Transverse colon (tissue), 4 donors: ENCODE results near the gene TRPM2. TPM values are rescaled to one million over a fixed set of nuclear protein-coding genes. Genes with fewer than 3 reads are reported as not detected.

Experiments
- DNase-seq: peaks from one replicate; pipeline ENCODE4 v3.0.0-alpha.2; 2019
- H3K27ac ChIP-seq, 4 donors: fragments of 200-600 bp; sonication (generic); 2 replicates each; pipeline ENCODE4 v1.5.1; 2016 to 2018; ENCODE audit warnings: inconsistent platforms in 4 of 4
- H3K27me3 ChIP-seq: fragments of 200-600 bp; sonication (generic); 2 replicates; pipeline ENCODE4 v1.5.1; 2017; ENCODE audit warnings: inconsistent platforms
- H3K36me3 ChIP-seq, 4 donors: fragments of 200-600 bp; sonication (generic); 2 replicates each; pipeline ENCODE4 v1.5.1; 2017 to 2019; ENCODE audit warnings: inconsistent platforms in 4 of 4
- H3K4me1 ChIP-seq, 4 donors: fragments of 200-600 bp; sonication (generic); 2 replicates each; pipeline ENCODE4 v1.5.1; 2017 to 2020; ENCODE audit warnings: inconsistent platforms in 4 of 4
- H3K4me3 ChIP-seq, 4 donors: fragments of 200-600 bp; sonication (generic); 1 replicate in 1 of 4; 2 replicates in 3 of 4; pipeline versions ENCODE4 v1.5.1 to v1.6.1; 2017 to 2019; ENCODE audit warnings: inconsistent platforms in 4 of 4
- H3K9me3 ChIP-seq, 2 donors: fragments of 200-600 bp; sonication (generic); 2 replicates each; pipeline ENCODE4 v1.5.1; 2017 to 2019; ENCODE audit warnings: inconsistent platforms in 2 of 2
- CTCF ChIP-seq, 5 experiments: fragments of 200-600 bp in 3 of 5; fragments of 450-650 bp in 2 of 5; sonication (generic) in 3 of 5; IDR thresholded peaks; 1 replicate in 2 of 5; 2 replicates in 3 of 5; pipeline ENCODE4 v1.5.1; 2016 to 2017; ENCODE audit warnings: antibody characterized with exemption in 5 of 5, inconsistent platforms in 3 of 5, mild to moderate bottlenecking in 2 of 5, moderate library complexity in 1 of 5
- EP300 ChIP-seq: sonication (generic); formaldehyde crosslinking; IDR thresholded peaks from one replicate; pipeline ENCODE4 v1.6.1; 2017; ENCODE audit warnings: antibody characterized with exemption, low read depth
- POLR2A ChIP-seq: fragments of 450-650 bp; IDR thresholded peaks from one replicate; pipeline ENCODE4 v1.6.1; 2016; ENCODE audit warnings: antibody characterized with exemption, mild to moderate bottlenecking, moderate library complexity
- POLR2AphosphoS5 ChIP-seq, 3 donors: sonication (generic); formaldehyde crosslinking; IDR thresholded peaks; one replicate each; pipeline ENCODE4 v1.6.1; 2016; ENCODE audit warnings: antibody characterized with exemption in 3 of 3
- WGBS, 2 donors: methylation state at CpG; one replicate each; pipeline ENCODE4 v1.1.5; 2018; ENCODE audit warnings: low coverage in 1 of 2; 5-methylcytosine and 5-hydroxymethylcytosine counted together
- in situ Hi-C, 4 donors: fragments of 200-750 bp; cut with MboI; loops; one replicate each; pipeline versions ENCODE4 v1.15.0 to v1.15.1; 2017; ENCODE audit warnings: low sequenced_read_pairs in 3 of 4, low pct_ligation_motif_present in 1 of 4, low pct_unique_long_range_greater_than_20kb in 1 of 4
- intact Hi-C: fragments of 100-400 bp; cut with DNase I; formaldehyde crosslinking; loops from one replicate; pipeline ENCODE4 v1.15.1; 2023; ENCODE audit warnings: low total_unique reads
- total RNA-seq, 4 donors: library from RNA; depleted of rRNA; stranded (reverse); fragments of >200 nt; gene quantifications; one replicate each; pipeline ENCODE4 v1.1.0, GENCODE V29; 2016

Gene TRPM2
- total RNA-seq, 4 donors from 2014 or later, result 2.3 to 2.9 (median 2.6) TPM; not detected in 1

GRCh38 chr21:44351535-44352252 is 1.7 kb upstream of the TRPM2 start:
- no peak for DNase-seq
- no peak overlapping the region for H3K27ac ChIP-seq
- no peak for TF ChIP-seq EP300
- no peak for TF ChIP-seq POLR2A
- TF ChIP-seq CTCF (IDR thresholded peaks at IDR 0.05), result no peak
- TF ChIP-seq POLR2AphosphoS5 (IDR thresholded peaks at IDR 0.05), result no peak
- H3K4me1 ChIP-seq, result no peaks in the 10 kb centered on the region
- intact Hi-C loops, result no loop called here
- H3K9me3 ChIP-seq, result no peaks in the 10 kb centered on the region
- in situ Hi-C loops, result loop anchor here in 1 of 4 donors (25.0 kb wide), 1 partner anchor 89 kb away; the partner anchor contains the start of gene DNMT3L
- H3K36me3 ChIP-seq, result no peaks in the 10 kb centered on the region
- no peak overlapping the region for H3K4me3 ChIP-seq
- H3K27me3 ChIP-seq, result peaks cover 47% of the 10 kb centered on the region
- 88% methylated on average over 18 of the region's 18 CpGs; no CpG with 5 or more reads in 1 of the 2 donors for WGBS, 2 donors

- H3K36me3 ChIP-seq, result no peaks in the 10 kb centered on the region
- intact Hi-C loops (no loop called here), in situ Hi-C loops (loop anchor here in 1 of 4 donors (25.0 kb wide), 1 partner anchor 90 kb away; the partner anchor contains the start of gene DNMT3L)
- WGBS, 2 donors, result 70 to 81% methylated on average over 2 to 17 of the region's 17 CpGs
- H3K4me3 ChIP-seq, result no peak overlapping the region
- TF ChIP-seq POLR2AphosphoS5 (IDR thresholded peaks at IDR 0.05) (no peak), CTCF (IDR thresholded peaks at IDR 0.05) (no peak), POLR2A (no peak), EP300 (no peak)
- H3K9me3 ChIP-seq, result no peaks in the 10 kb centered on the region
- peak overlapping the region; percentile 2 to 52 (median 40) for H3K27ac ChIP-seq
- no peak for DNase-seq
- H3K27me3 ChIP-seq, result peaks cover 47% of the 10 kb centered on the region
- no peaks in the 10 kb centered on the region for H3K4me1 ChIP-seq
Measured at GRCh38 chr21:44352253-44352860, 1.1 kb upstream of the TRPM2 start.

- intact Hi-C loops (no loop called here), in situ Hi-C loops (loop anchor here in 1 of 4 donors (25.0 kb wide), 1 partner anchor 92 kb away; the partner anchor contains the start of gene DNMT3L)
- Histone ChIP-seq H3K4me1 (no peaks in the 10 kb centered on the region), H3K27ac (peak overlapping the region in 3 of 4 donors; percentile 48 to 62 (median 52)), H3K27me3 (peaks cover 35% of the 10 kb centered on the region), H3K36me3 (no peaks in the 10 kb centered on the region), H3K9me3 (no peaks in the 10 kb centered on the region), H3K4me3 (peak overlapping the region in 1 of 4 donors; percentile 19)
- 77 to 100% methylated on average over 5 to 8 of the region's 8 CpGs for WGBS, 2 donors
- TF ChIP-seq EP300 (no peak), CTCF (IDR thresholded peaks at IDR 0.05) (no peak), POLR2AphosphoS5 (IDR thresholded peaks at IDR 0.05) (no peak), POLR2A (no peak)
- DNase-seq, result no peak
Measured at GRCh38 chr21:44354001-44354405, 582 bp downstream of the TRPM2 start.
